ENCODE data around the gene PDAP1. TPM values are rescaled to one million over a fixed set of nuclear protein-coding genes. Genes with fewer than 3 reads are reported as not detected.

PDAP1 gene
- total and polyA plus RNA-seq, 2 of the 8 experiments (the other 6 are each of a cell fraction or from before 2014, with no cell fraction given), result 26.6 to 169 TPM

GRCh38 chr7:99368750-99369389 is 39.5 kb downstream of the PDAP1 start:
- Histone ChIP-seq H3K9ac (replicated peaks in 1 of 4; ENCODE audit: extremely low read depth in 1 of 4, low read depth in 3 of 4, low read length in 3 of 4) (no peak overlapping the region), H3K27ac (ENCODE audit: low read depth, low read length) (no peak overlapping the region), H3K23me2 (ENCODE audit: low read depth, low read length) (0 out of 2 replicates have a peak, but pooled peaks cover 1% of the 10 kb centered on the region), H3K18ac (ENCODE audit: extremely low read depth, low read length) (no peak overlapping the region), H3K23ac (ENCODE audit: insufficient read length) (no peak overlapping the region), H4K20me1 (replicated peaks in 1 of 2; ENCODE audit: control insufficient read depth in 1 of 2, insufficient read depth in 2 of 2, low read length in 2 of 2) (peaks cover 0 to 2% of the 10 kb centered on the region in 2 experiments), H2BK15ac (ENCODE audit: low read length) (no peak overlapping the region), H4K8ac (ENCODE audit: extremely low read depth, insufficient read depth, low read length) (no peak overlapping the region), H3K9me3 (ENCODE audit: insufficient read depth in 2 of 2, low read depth in 1 of 2, low read length in 1 of 2) (no peaks in the 10 kb centered on the region), H2BK120ac (replicated peaks; ENCODE audit: low read depth, low read length) (no peak overlapping the region), H3K4ac (replicated peaks; ENCODE audit: insufficient read length, low read depth, low read length) (no peak overlapping the region), H3K4me1 (replicated peaks in 1 of 4; ENCODE audit: control insufficient read depth in 3 of 4, insufficient read depth in 4 of 4, low read length in 3 of 4) (peaks cover 0 to 9% (median 5%) of the 10 kb centered on the region in 4 experiments; a peak in 6 of 7 replicates), H3K79me1 (ENCODE audit: low read depth, low read length) (no peaks in the 10 kb centered on the region), H3K4me3 (ENCODE audit: extremely low read depth in 1 of 4, insufficient read depth in 2 of 4, low read depth in 3 of 4, low read length in 4 of 4) (no peak overlapping the region), H4K91ac (replicated peaks; ENCODE audit: insufficient read length, low read length) (no peak overlapping the region), H2AK5ac (ENCODE audit: low read depth, low read length) (no peak overlapping the region), H3K4me2 (ENCODE audit: insufficient read depth in 1 of 2, low read depth in 2 of 2, low read length in 2 of 2) (no peak overlapping the region), H2BK5ac (ENCODE audit: low read depth, low read length) (no peak overlapping the region), H2AFZ (ENCODE audit: low read length) (no peak overlapping the region), H3K56ac (replicated peaks; ENCODE audit: insufficient read length, low read depth, low read length) (no peak overlapping the region), H4K5ac (ENCODE audit: insufficient read length, low read depth, low read length) (no peak overlapping the region), H3K14ac (ENCODE audit: insufficient read length) (no peak overlapping the region), H2BK12ac (ENCODE audit: low read depth, low read length) (no peak overlapping the region), H3K36me3 (ENCODE audit: control insufficient read depth in 2 of 4, insufficient read depth in 4 of 4, low read length in 3 of 4) (peaks cover 2 to 7% (median 4%) of the 10 kb centered on the region in 4 experiments; a peak in 6 of 8 replicates), H3K79me2 (ENCODE audit: control insufficient read depth in 1 of 2, insufficient read depth in 2 of 2, low read length in 2 of 2) (no peaks in the 10 kb centered on the region), H2BK20ac (ENCODE audit: low read length) (no peak overlapping the region), H3K27me3 (replicated peaks in 1 of 4; ENCODE audit: control insufficient read depth in 3 of 4, extremely low read depth in 1 of 4, insufficient read depth in 3 of 4, low read length in 3 of 4) (no peaks in the 10 kb centered on the region)
- ChIA-PET POLR2A (ENCODE audit: partially characterized antibody) (interaction anchor here (0.7 to 4.1 kb wide), 4 partner anchors 22 to 81 kb away, joined by 3 to 18 read pairs (median 7); partner anchors contain the start of genes BUD31 and PDAP1), CTCF (ENCODE audit: partially characterized antibody) (interaction anchor here (1.2 to 5.7 kb wide), 2 partner anchors 9 to 23 kb away, joined by 4 to 40 read pairs; no protein-coding TSS in a partner anchor)
- DNase-seq (ENCODE audit: low read depth in 1 of 2, low spot score in 2 of 2) (no peak), FAIRE-seq (no peak)
- WGBS, 2 experiments (ENCODE audit: extremely low coverage in 1 of 2, insufficient coverage in 1 of 2, insufficient read length in 1 of 2, insufficient replicate concordance in 2 of 2, low coverage in 1 of 2, low lambda C conversion rate in 2 of 2, missing lambda C conversion rate in 1 of 2), result 90% methylated on average over 13 of the region's 13 CpGs; no CpG with 5 or more reads in 1 of the 2 experiments
- TF ChIP-seq POLR2A (IDR thresholded peaks at IDR 0.05; ENCODE audit: control extremely low read depth in 1 of 2, low read depth in 2 of 2, low read length in 2 of 2), result no peak
- TF ChIP-seq ATF2 (IDR thresholded peaks at IDR 0.05; ENCODE audit: low read length), result no peak
